Keratinocyte (primary cell): ENCODE measurements around the gene RETREG1. TPM values are rescaled to one million over a fixed set of nuclear protein-coding genes. Genes with fewer than 3 reads are reported as not detected.
A peak's percentile ranks its signal among the peaks of the same experiment; 100 is the strongest.

ENCODE experiments used
- DNase-seq: peaks from one replicate; pipeline ENCODE4 v3.0.0-alpha.2; 2011; ENCODE audit warnings: low read depth, missing footprints, low spot score
- FAIRE-seq: peaks from 2 replicates; lab custom pipeline; 2011; peaks lifted over from hg19 to GRCh38; lab: Jason Lieb, UNC
- H2AFZ ChIP-seq: 2 replicates; pipeline ENCODE4 v1.6.0; 2012; ENCODE audit warnings: low read length, control low read depth, inconsistent platforms; ENCODE audit not compliant: control insufficient read depth
- H3K27ac ChIP-seq: 2 replicates; pipeline ENCODE4 v1.5.1; 2011; ENCODE audit warnings: low read length; ENCODE audit not compliant: control insufficient read depth, insufficient read depth
- H3K27me3 ChIP-seq: 3 replicates; pipeline ENCODE4 v1.6.0; 2011; ENCODE audit warnings: low read length; ENCODE audit not compliant: control insufficient read depth, insufficient read depth; ENCODE audit errors: extremely low read depth
- H3K36me3 ChIP-seq, 2 experiments: 2 replicates in 1 of 2; 3 replicates in 1 of 2; pipeline ENCODE4 v1.5.1; 2011; ENCODE audit warnings: low read length in 2 of 2, mild to moderate bottlenecking in 1 of 2; ENCODE audit not compliant: control insufficient read depth in 2 of 2, insufficient read depth in 2 of 2; ENCODE audit errors: extremely low read depth in 1 of 2
- H3K4me1 ChIP-seq: 3 replicates; pipeline ENCODE4 v1.5.1; 2011; ENCODE audit warnings: low read length; ENCODE audit not compliant: control insufficient read depth, insufficient read depth; ENCODE audit errors: extremely low read depth
- H3K4me2 ChIP-seq: 3 replicates; pipeline ENCODE4 v1.6.0; 2011; ENCODE audit warnings: low read depth, low read length; ENCODE audit not compliant: control insufficient read depth, insufficient read depth; ENCODE audit errors: extremely low read depth
- H3K4me3 ChIP-seq, 3 experiments: fragments of 200-600 bp in 1 of 3; sonication (generic) in 1 of 3; 2 replicates in 2 of 3; 3 replicates in 1 of 3; pipeline ENCODE4 v1.5.1; 2011 to 2016; ENCODE audit warnings: low read length in 3 of 3, mild to moderate bottlenecking in 3 of 3, control low read depth in 2 of 3, inconsistent platforms in 1 of 3, low read depth in 1 of 3, mixed read lengths in 1 of 3, mixed run types in 1 of 3, moderate library complexity in 1 of 3; ENCODE audit not compliant: control insufficient read depth in 2 of 3, insufficient read depth in 2 of 3; ENCODE audit errors: extremely low read depth in 1 of 3
- H3K79me2 ChIP-seq: 2 replicates; pipeline ENCODE4 v1.6.0; 2012; ENCODE audit warnings: low read length; ENCODE audit not compliant: control insufficient read depth, insufficient read depth
- H3K9ac ChIP-seq: 3 replicates; pipeline ENCODE4 v1.6.0; 2011; ENCODE audit warnings: low read length; ENCODE audit not compliant: control insufficient read depth, insufficient read depth; ENCODE audit errors: extremely low read depth
- H3K9me1 ChIP-seq: 3 replicates; pipeline ENCODE4 v1.6.0; 2011; ENCODE audit warnings: low read length; ENCODE audit not compliant: control insufficient read depth, insufficient read depth; ENCODE audit errors: extremely low read depth
- H3K9me3 ChIP-seq: 2 replicates; pipeline ENCODE4 v1.5.1; 2012; ENCODE audit warnings: low read depth, low read length; ENCODE audit not compliant: control insufficient read depth
- H4K20me1 ChIP-seq: 3 replicates; pipeline ENCODE4 v1.6.0; 2011; ENCODE audit warnings: low read length; ENCODE audit not compliant: control insufficient read depth, insufficient read depth; ENCODE audit errors: extremely low read depth
- CTCF ChIP-seq, 3 experiments: IDR thresholded peaks in 1 of 3; conservative IDR thresholded peaks in 1 of 3; optimal IDR thresholded peaks in 1 of 3; 2 replicates in 2 of 3; 3 replicates in 1 of 3; pipeline versions ENCODE3 to v1.5.1; 2011; ENCODE audit warnings: low read length in 3 of 3, mild to moderate bottlenecking in 3 of 3, moderate library complexity in 2 of 3, control low read depth in 1 of 3, inconsistent platforms in 1 of 3; ENCODE audit not compliant: insufficient read depth in 2 of 3; ENCODE audit errors: extremely low read depth in 1 of 3
- EZH2 ChIP-seq: IDR thresholded peaks from one replicate; pipeline ENCODE4 v1.6.1; 2012; ENCODE audit warnings: inconsistent platforms, mild to moderate bottlenecking, low read length, moderate library complexity
- dilution Hi-C: fragments of 300-500 bp; cut with MboI; formaldehyde crosslinking; loops from one replicate; pipeline ENCODE4 v1.7.0; 2020; ENCODE audit warnings: low sequenced_read_pairs; ENCODE audit not compliant: extremely low pct_ligation_motif_present
- polyA plus RNA-seq, 5 experiments: library from polyadenylated mRNA; depleted of rRNA in 3 of 5; stranded (reverse) in 3 of 5; stranded (forward) in 1 of 5; unstranded in 1 of 5; fragments of >200 nt; gene quantifications; 1 replicate in 1 of 5; 2 replicates in 3 of 5; 3 replicates in 1 of 5; pipeline versions ENCODE4 v1.2.1 to v1.2.3, GENCODE V29; 2011 to 2012; ENCODE audit warnings: missing spikeins in 2 of 5, low read depth in 1 of 5, low replicate concordance in 1 of 5

Gene RETREG1
- polyA plus RNA-seq, 1 donor (not counting 4 experiments of a cell fraction or from before 2014, with no cell fraction given) = 7.4 TPM

DNA sequence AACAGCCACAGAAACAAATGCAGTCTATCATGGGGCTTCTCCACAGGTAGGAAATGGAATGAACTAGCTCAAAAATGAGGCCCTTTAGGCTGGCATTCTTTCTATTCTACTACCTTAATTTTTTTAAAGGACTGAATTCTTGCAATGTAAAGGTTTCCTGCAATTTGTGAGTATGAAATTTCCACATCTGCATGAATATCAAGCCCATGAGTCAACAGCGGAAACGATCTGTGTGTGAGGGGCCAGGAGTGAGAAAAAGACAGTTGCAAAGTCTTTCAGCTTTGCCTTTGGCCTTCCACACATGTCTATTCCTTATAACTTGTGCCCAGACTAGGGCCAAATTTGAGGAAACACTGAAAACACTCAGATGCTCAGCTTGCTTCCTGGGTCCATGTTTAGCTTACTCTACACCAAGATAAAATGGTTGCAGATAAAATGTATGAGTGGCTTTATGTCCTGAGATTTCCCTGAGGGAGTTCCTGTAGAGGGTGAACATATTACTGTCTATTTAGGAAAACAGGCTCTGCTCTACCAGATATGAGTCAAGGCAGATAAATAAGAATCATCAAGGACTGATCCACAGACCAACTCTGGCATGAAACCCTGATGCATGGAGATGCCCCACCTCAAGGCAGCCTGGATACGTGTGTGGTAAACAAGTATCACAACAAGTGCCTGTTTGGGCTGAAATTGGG lies 46.5 kb downstream of the RETREG1 start:
- H4K20me1 ChIP-seq = no peaks in the 10 kb centered on the region
- no peaks in the 10 kb centered on the region for H3K9me3 ChIP-seq
- FAIRE-seq (no peak), DNase-seq (no peak)
- H3K4me1 ChIP-seq = peaks cover 17% of the 10 kb centered on the region
- H3K79me2 ChIP-seq = no peaks in the 10 kb centered on the region
- no peak for TF ChIP-seq CTCF (optimal IDR thresholded peaks at IDR 0.05 in 1 of 3, IDR thresholded peaks at IDR 0.05 in 1 of 3, conservative IDR thresholded peaks at IDR 0.05 in 1 of 3; ENCODE audit: extremely low read depth in 1 of 3, insufficient read depth in 2 of 3, low read length in 3 of 3)
- TF ChIP-seq EZH2 = no peak
- dilution Hi-C loops = no loop called here
- no peak overlapping the region for H3K4me3 ChIP-seq
- peaks cover 4% of the 10 kb centered on the region for H3K9me1 ChIP-seq
- H3K27me3 ChIP-seq = no peaks in the 10 kb centered on the region
- H3K27ac ChIP-seq = no peak overlapping the region
- no peaks in the 10 kb centered on the region for H3K36me3 ChIP-seq
- H3K4me2 ChIP-seq = no peak overlapping the region
- no peak overlapping the region for H3K9ac ChIP-seq
- H2AFZ ChIP-seq = no peak overlapping the region

DNA sequence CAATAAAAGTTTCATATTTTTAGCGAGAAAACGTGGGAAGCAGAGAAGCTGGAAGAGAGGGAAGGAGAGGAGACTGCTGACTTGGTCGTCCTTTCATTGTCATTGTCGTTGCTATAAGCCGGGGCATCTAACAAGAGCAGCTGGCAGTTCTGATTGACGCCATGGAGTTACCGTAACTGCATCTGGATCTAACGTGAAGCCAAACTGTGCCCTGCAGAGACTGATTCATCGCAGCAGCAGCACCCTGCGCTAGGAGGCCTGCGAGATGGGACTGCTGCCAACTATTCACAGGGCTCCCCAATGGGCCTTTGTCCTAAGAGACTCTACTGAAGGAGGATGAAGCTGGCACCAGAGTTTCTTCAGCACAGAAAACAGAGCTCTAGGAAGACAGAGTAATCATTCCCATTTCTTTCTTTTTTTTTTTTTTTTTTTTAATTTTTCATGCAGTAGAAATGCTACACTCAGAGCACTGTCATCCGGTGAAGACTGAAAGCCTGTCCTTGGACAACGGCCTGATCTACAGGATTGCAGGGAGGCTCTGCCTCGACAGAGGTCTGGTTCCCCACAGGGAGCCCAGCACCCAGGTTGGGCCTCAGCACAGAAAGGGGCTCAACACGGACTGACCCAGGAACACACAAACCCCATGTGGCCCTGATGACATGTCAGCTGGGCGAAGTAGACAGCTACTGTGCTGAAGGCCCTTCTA lies 47.8 kb downstream of the RETREG1 start:
- Histone ChIP-seq H3K36me3 (no peaks in the 10 kb centered on the region), H3K9ac (no peak overlapping the region), H3K9me3 (no peaks in the 10 kb centered on the region), H2AFZ (no peak overlapping the region), H3K27me3 (no peaks in the 10 kb centered on the region), H3K4me3 (no peak overlapping the region), H3K79me2 (no peaks in the 10 kb centered on the region), H3K4me2 (peak overlapping the region; percentile 11), H4K20me1 (no peaks in the 10 kb centered on the region), H3K27ac (no peak overlapping the region), H3K4me1 (peaks cover 8% of the 10 kb centered on the region), H3K9me1 (peaks cover 4% of the 10 kb centered on the region)
- FAIRE-seq (peak; percentile 67), DNase-seq (no peak)
- no peak for TF ChIP-seq EZH2
- peak in 1 of 3 experiments; percentile 8 for TF ChIP-seq CTCF (optimal IDR thresholded peaks at IDR 0.05 in 1 of 3, IDR thresholded peaks at IDR 0.05 in 1 of 3, conservative IDR thresholded peaks at IDR 0.05 in 1 of 3; ENCODE audit: extremely low read depth in 1 of 3, insufficient read depth in 2 of 3, low read length in 3 of 3)
- dilution Hi-C loops = no loop called here
